NCI-H1092 treated with DMSO at 0.1 percent for 48 hours (cell line): ENCODE measurements around the gene NEK10.
"Not testable (repeated sequence)": the region's sequence is repeated elsewhere in the genome, so short reads cannot be mapped to it uniquely, and the experiment has no call there.

Experiments used
- DNase-seq: peaks from one replicate; lab custom pipeline; 2025; lab: John Stamatoyannopoulos, UW

Gene NEK10

GRCh38 chr3:27311400-27311799, 57.8 kb downstream of the NEK10 start:
- no peak for DNase-seq

- no peak for DNase-seq
Observed at GRCh38 chr3:27310688-27311087, 58.5 kb downstream of the NEK10 start.

- no peak for DNase-seq
Observed at GRCh38 chr3:27307566-27307965, 61.6 kb downstream of the NEK10 start.

GRCh38 chr3:27302891-27303290, 66.3 kb downstream of the NEK10 start:
- no peak for DNase-seq

GRCh38 chr3:27298981-27299380, 70.2 kb downstream of the NEK10 start:
- not testable (repeated sequence) for DNase-seq

GRCh38 chr3:27293939-27294338, 75.2 kb downstream of the NEK10 start:
- DNase-seq, result no peak

- DNase-seq, result no peak
Observed at GRCh38 chr3:27290760-27291159, 78.4 kb downstream of the NEK10 start.

GRCh38 chr3:27289769-27290413, 79.3 kb downstream of the NEK10 start:
- DNase-seq, result no peak

GRCh38 chr3:27287052-27287451, 82.1 kb downstream of the NEK10 start:
- DNase-seq, result no peak

- DNase-seq, result not testable (repeated sequence)
Observed at GRCh38 chr3:27286467-27286866, 82.7 kb downstream of the NEK10 start.

- no peak for DNase-seq
Observed at GRCh38 chr3:27285668-27286067, 83.5 kb downstream of the NEK10 start.

GRCh38 chr3:27281671-27282150, 87.5 kb downstream of the NEK10 start:
- DNase-seq, result no peak

- DNase-seq, result no peak
Observed at GRCh38 chr3:27279123-27279522, 90.1 kb downstream of the NEK10 start.

GRCh38 chr3:27278383-27279055, 90.7 kb downstream of the NEK10 start:
- DNase-seq, result no peak

GRCh38 chr3:27275441-27275990, 93.7 kb downstream of the NEK10 start:
- no peak for DNase-seq

- DNase-seq, result no peak
Observed at GRCh38 chr3:27271890-27272289, 97.3 kb downstream of the NEK10 start.

- no peak for DNase-seq
Observed at GRCh38 chr3:27254896-27255295, 114.3 kb downstream of the NEK10 start.

GRCh38 chr3:27253831-27254230, 115.4 kb downstream of the NEK10 start:
- no peak for DNase-seq

- DNase-seq, result no peak
Observed at GRCh38 chr3:27253391-27253790, 115.8 kb downstream of the NEK10 start.

- DNase-seq, result no peak
Observed at GRCh38 chr3:27252646-27253045, 116.5 kb downstream of the NEK10 start.

- DNase-seq, result no peak
Observed at GRCh38 chr3:27244374-27244773, 124.8 kb downstream of the NEK10 start.

GRCh38 chr3:27239951-27240350, 129.2 kb downstream of the NEK10 start:
- no peak for DNase-seq

GRCh38 chr3:27228805-27229204, 140.4 kb downstream of the NEK10 start:
- DNase-seq, result no peak
